H1 (cell line): Measurements from ENCODE around the gene SLC44A1. TPM values are rescaled to one million over a fixed set of nuclear protein-coding genes. Genes with fewer than 3 reads are reported as not detected.

Source experiments
- CTCF ChIA-PET: fragments of 300-600 bp; sonication (Branson Sonifier 250); formaldehyde crosslinking; loops from one replicate; lab custom pipeline; 2021; ENCODE audit not compliant: partially characterized antibody; lab: Charles Lee
- POLR2A ChIA-PET: fragments of 300-600 bp; sonication (Branson Sonifier 250); formaldehyde crosslinking; loops from one replicate; lab custom pipeline; 2021; ENCODE audit warnings: inconsistent platforms; ENCODE audit not compliant: partially characterized antibody; lab: Charles Lee
- DNase-seq, 2 experiments: peaks; one replicate each; pipeline versions ENCODE4 v3.0.0 to v3.0.0-alpha.2; 2010 to 2022; ENCODE audit warnings: low spot score in 2 of 2, low read depth in 1 of 2, mixed read lengths in 1 of 2
- FAIRE-seq: peaks from 2 replicates; lab custom pipeline; 2011; peaks lifted over from hg19 to GRCh38; lab: Jason Lieb, UNC
- H2AFZ ChIP-seq: 2 replicates; pipeline ENCODE4 v1.8.1; 2012; ENCODE audit warnings: low read length, inconsistent platforms
- H2AK5ac ChIP-seq: 2 replicates; pipeline ENCODE4 v1.6.1; 2013; ENCODE audit warnings: low read depth, low read length
- H2BK120ac ChIP-seq: replicated peaks from 2 replicates; pipeline ENCODE3; 2013; ENCODE audit warnings: low read depth, low read length, inconsistent platforms
- H2BK12ac ChIP-seq: 2 replicates; pipeline ENCODE4 v1.6.1; 2013; ENCODE audit warnings: low read depth, low read length
- H2BK15ac ChIP-seq: 2 replicates; pipeline ENCODE4 v1.6.1; 2013; ENCODE audit warnings: low read length
- H2BK20ac ChIP-seq: 2 replicates; pipeline ENCODE4 v1.6.1; 2013; ENCODE audit warnings: low read length
- H2BK5ac ChIP-seq: 2 replicates; pipeline ENCODE4 v1.6.1; 2013; ENCODE audit warnings: low read depth, low read length
- H3K14ac ChIP-seq: 2 replicates; pipeline ENCODE4 v1.6.1; 2013; ENCODE audit warnings: inconsistent platforms; ENCODE audit not compliant: insufficient read length
- H3K18ac ChIP-seq: 2 replicates; pipeline ENCODE4 v1.6.1; 2013; ENCODE audit warnings: low read length; ENCODE audit errors: extremely low read depth
- H3K23ac ChIP-seq: 2 replicates; pipeline ENCODE4 v1.6.1; 2013; ENCODE audit warnings: inconsistent platforms; ENCODE audit not compliant: insufficient read length
- H3K23me2 ChIP-seq: 2 replicates; pipeline ENCODE4 v1.6.1; 2013; ENCODE audit warnings: low read depth, low read length
- H3K27ac ChIP-seq: 2 replicates; pipeline ENCODE4 v1.6.1; 2011; ENCODE audit warnings: low read depth, low read length, inconsistent platforms
- H3K27me3 ChIP-seq, 4 experiments: replicated peaks in 1 of 4; 1 replicate in 1 of 4; 2 replicates in 3 of 4; pipeline versions ENCODE4 v1.6.1 to v1.8.1; 2011 to 2013; ENCODE audit warnings: low read length in 3 of 4, mild to moderate bottlenecking in 3 of 4, inconsistent platforms in 2 of 4, mixed read lengths in 2 of 4, moderate library complexity in 1 of 4; ENCODE audit not compliant: control insufficient read depth in 3 of 4, insufficient read depth in 3 of 4; ENCODE audit errors: extremely low read depth in 1 of 4
- H3K36me3 ChIP-seq, 4 experiments: 2 replicates each; pipeline versions ENCODE4 v1.6.1 to v1.8.1; 2011 to 2013; ENCODE audit warnings: mild to moderate bottlenecking in 4 of 4, low read length in 3 of 4, moderate library complexity in 2 of 4, control low read depth in 1 of 4, inconsistent platforms in 1 of 4; ENCODE audit not compliant: insufficient read depth in 4 of 4, control insufficient read depth in 2 of 4
- H3K4ac ChIP-seq: replicated peaks from 2 replicates; pipeline ENCODE3; 2013; ENCODE audit warnings: low read length, low read depth, mixed read lengths, inconsistent platforms; ENCODE audit not compliant: insufficient read length
- H3K4me1 ChIP-seq, 4 experiments: replicated peaks in 1 of 4; 1 replicate in 1 of 4; 2 replicates in 3 of 4; pipeline versions ENCODE4 v1.6.1 to v1.8.1; 2011 to 2013; ENCODE audit warnings: low read length in 3 of 4, inconsistent platforms in 2 of 4, mixed read lengths in 1 of 4; ENCODE audit not compliant: insufficient read depth in 4 of 4, control insufficient read depth in 3 of 4
- H3K4me2 ChIP-seq, 2 experiments: 2 replicates each; pipeline versions ENCODE4 v1.6.1 to v1.8.1; 2011 to 2013; ENCODE audit warnings: low read depth in 2 of 2, low read length in 2 of 2, control low read depth in 1 of 2, inconsistent platforms in 1 of 2, mild to moderate bottlenecking in 1 of 2; ENCODE audit not compliant: insufficient read depth in 1 of 2
- H3K4me3 ChIP-seq, 4 experiments: fragments of 200-600, 300-600 bp in 1 of 4; sonication (generic), shearing (Covaris generic), sonication (Bioruptor Twin) in 1 of 4; 2 replicates each; pipeline versions ENCODE4 v1.5.1 to v1.8.1; 2011 to 2016; ENCODE audit warnings: low read length in 4 of 4, low read depth in 3 of 4, control low read depth in 2 of 4, inconsistent platforms in 2 of 4, mild to moderate bottlenecking in 2 of 4, mixed read lengths in 1 of 4, moderate library complexity in 1 of 4; ENCODE audit not compliant: insufficient read depth in 2 of 4; ENCODE audit errors: extremely low read depth in 1 of 4
- H3K56ac ChIP-seq: replicated peaks from 2 replicates; pipeline ENCODE3; 2013; ENCODE audit warnings: low read depth, mild to moderate bottlenecking, mixed read lengths, low read length, inconsistent platforms; ENCODE audit not compliant: insufficient read length
- H3K79me1 ChIP-seq: 2 replicates; pipeline ENCODE4 v1.6.1; 2013; ENCODE audit warnings: low read depth, low read length, control low read depth
- H3K79me2 ChIP-seq, 2 experiments: 2 replicates each; pipeline versions ENCODE4 v1.6.1 to v1.8.1; 2012 to 2013; ENCODE audit warnings: low read length in 2 of 2, mild to moderate bottlenecking in 2 of 2, inconsistent platforms in 1 of 2; ENCODE audit not compliant: insufficient read depth in 2 of 2, control insufficient read depth in 1 of 2
- H3K9ac ChIP-seq, 4 experiments: replicated peaks in 1 of 4; 1 replicate in 1 of 4; 2 replicates in 3 of 4; pipeline versions ENCODE4 v1.6.1 to v1.8.1; 2011 to 2013; ENCODE audit warnings: low read depth in 3 of 4, low read length in 3 of 4, control low read depth in 2 of 4, mild to moderate bottlenecking in 2 of 4, moderate library complexity in 2 of 4, inconsistent platforms in 1 of 4; ENCODE audit errors: extremely low read depth in 1 of 4
- H3K9me3 ChIP-seq, 2 experiments: 2 replicates each; pipeline versions ENCODE4 v1.6.1 to v1.8.1; 2012 to 2013; ENCODE audit warnings: mild to moderate bottlenecking in 2 of 2, moderate library complexity in 2 of 2, control low read depth in 1 of 2, inconsistent platforms in 1 of 2, low read depth in 1 of 2, low read length in 1 of 2, mixed read lengths in 1 of 2; ENCODE audit not compliant: insufficient read depth in 2 of 2
- H4K20me1 ChIP-seq, 2 experiments: replicated peaks in 1 of 2; 2 replicates each; pipeline versions ENCODE3 to v1.8.1; 2011 to 2013; ENCODE audit warnings: inconsistent platforms in 2 of 2, low read length in 2 of 2, mild to moderate bottlenecking in 1 of 2; ENCODE audit not compliant: insufficient read depth in 2 of 2, control insufficient read depth in 1 of 2
- H4K5ac ChIP-seq: 2 replicates; pipeline ENCODE4 v1.6.1; 2013; ENCODE audit warnings: low read length, low read depth, mixed read lengths, inconsistent platforms; ENCODE audit not compliant: insufficient read length
- H4K8ac ChIP-seq: 2 replicates; pipeline ENCODE4 v1.8.0; 2013; ENCODE audit warnings: mild to moderate bottlenecking, moderate library complexity, low read length, inconsistent platforms; ENCODE audit not compliant: insufficient read depth; ENCODE audit errors: extremely low read depth
- H4K91ac ChIP-seq: replicated peaks from 2 replicates; pipeline ENCODE3; 2013; ENCODE audit warnings: low read length, mixed read lengths, inconsistent platforms; ENCODE audit not compliant: insufficient read length
- JUND ChIP-seq: IDR thresholded peaks from 2 replicates; pipeline ENCODE4 v1.6.1; 2011; ENCODE audit warnings: mild to moderate bottlenecking, improper control_type of control experiment, low read length
- NRF1 ChIP-seq: IDR thresholded peaks from 2 replicates; pipeline ENCODE4 v1.6.1; 2011; ENCODE audit warnings: mild to moderate bottlenecking, low read depth, low read length, improper control_type of control experiment
- RNF2 ChIP-seq: fragments of 200-900, 300-1000 bp; sonication (generic); IDR thresholded peaks from 2 replicates; pipeline ENCODE4 v1.7.1; 2016; ENCODE audit warnings: borderline replicate concordance, low read depth, mild to moderate bottlenecking, antibody characterized with exemption, low read length; ENCODE audit not compliant: poor library complexity, severe bottlenecking; ENCODE audit errors: missing control alignments
- ZNF274 ChIP-seq: IDR thresholded peaks from 2 replicates; pipeline ENCODE4 v1.7.0; 2012; ENCODE audit warnings: low read length, borderline replicate concordance; ENCODE audit errors: extremely low read depth
- WGBS, 2 experiments: shearing (Covaris generic) in 1 of 2; methylation state at CpG; one replicate each; pipeline versions ENCODE4 v1.1.6 to v1.1.7; 2013 to 2015; ENCODE audit warnings: low lambda C conversion rate in 2 of 2, mixed read lengths in 2 of 2, inconsistent platforms in 1 of 2, low coverage in 1 of 2, missing lambda C conversion rate in 1 of 2; ENCODE audit not compliant: insufficient replicate concordance in 2 of 2, insufficient coverage in 1 of 2, insufficient read length in 1 of 2; ENCODE audit errors: extremely low coverage in 1 of 2, missing lambda C conversion rate in 1 of 2; 5-methylcytosine and 5-hydroxymethylcytosine counted together
- polyA plus RNA-seq, 7 experiments: library from polyadenylated mRNA; depleted of rRNA in 3 of 7; stranded (reverse) in 5 of 7; unstranded in 2 of 7; fragments of >200 nt in 5 of 7; fragments of 200-250 nt in 2 of 7; gene quantifications; 1 replicate in 5 of 7; 2 replicates in 1 of 7; 4 replicates in 1 of 7; pipeline versions ENCODE4 v1.2.1 to v1.2.3, GENCODE V29; 2011 to 2013; ENCODE audit warnings: missing spikeins in 2 of 7, mixed read lengths in 2 of 7
- total RNA-seq: library from RNA; stranded (reverse); fragmentation: NEBNext Ultra II Directional; extraction: Animal tissue kit (Norgen Biotek cat#: 25700); gene quantifications from 2 replicates; pipeline ENCODE4 v1.2.1, GENCODE V29; 2021

Gene SLC44A1
- total and polyA plus RNA-seq, 2 of the 8 experiments (the other 6 are each of a cell fraction or from before 2014, with no cell fraction given) = 30.5 to 71.2 TPM

DNA sequence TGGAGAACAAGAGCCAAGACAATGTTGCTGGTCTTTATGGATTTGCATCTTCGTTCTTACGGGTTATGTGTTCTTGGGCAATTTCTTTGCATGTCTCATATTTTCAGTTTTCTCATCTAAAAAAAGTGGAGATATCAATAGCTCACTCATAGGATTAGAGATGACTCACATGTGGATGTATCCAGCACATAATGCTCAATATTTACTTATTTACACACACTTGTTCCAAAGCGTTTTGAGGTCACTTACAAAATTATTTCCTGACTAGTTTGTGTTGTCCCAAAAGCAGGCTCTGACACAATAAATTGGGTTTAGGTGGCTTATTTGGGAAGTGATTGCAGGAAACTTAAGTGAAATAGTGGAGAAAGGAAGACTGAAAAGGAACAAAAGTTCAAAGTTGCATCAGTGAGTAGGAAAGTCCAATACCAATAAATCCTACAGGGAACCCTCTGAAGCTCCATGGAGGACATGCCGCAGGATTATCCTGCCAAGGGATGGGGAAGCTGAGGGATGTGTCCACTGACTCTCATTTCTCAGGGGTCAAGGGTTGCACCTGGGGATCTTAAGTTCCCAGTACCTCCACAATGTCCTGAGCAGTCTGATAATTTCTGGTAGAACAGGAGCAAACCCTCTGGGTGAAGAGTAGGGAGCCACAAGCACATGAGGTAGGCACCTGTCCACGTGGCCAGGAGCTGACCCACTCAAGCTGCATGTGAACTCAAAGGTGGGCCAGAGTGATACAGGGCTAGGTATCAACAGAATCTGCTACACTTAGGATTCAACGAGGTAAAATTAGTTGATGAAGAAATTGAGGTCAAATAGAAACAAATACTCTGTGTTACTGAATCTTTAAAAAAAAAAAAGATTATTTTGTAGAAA, 37.4 kb upstream of the SLC44A1 start:
- H3K27me3 ChIP-seq = no peaks in the 10 kb centered on the region
- no peak overlapping the region for H4K5ac ChIP-seq
- no peaks in the 10 kb centered on the region for H3K79me2 ChIP-seq
- no peak overlapping the region for H3K27ac ChIP-seq
- H3K18ac ChIP-seq = no peak overlapping the region
- no peak overlapping the region for H2BK12ac ChIP-seq
- no peak overlapping the region for H3K4me2 ChIP-seq
- no peaks in the 10 kb centered on the region for H3K4me1 ChIP-seq
- no peak overlapping the region for H2BK5ac ChIP-seq
- POLR2A ChIA-PET = no interaction called here
- H3K56ac ChIP-seq = no peak overlapping the region
- H2BK15ac ChIP-seq = no peak overlapping the region; the same call in 1 of the 2 replicates
- H3K36me3 ChIP-seq = no peaks in the 10 kb centered on the region
- H3K9me3 ChIP-seq = no peaks in the 10 kb centered on the region
- H3K4me3 ChIP-seq = no peak overlapping the region
- H2AK5ac ChIP-seq = no peak overlapping the region
- TF ChIP-seq RNF2 (no peak), ZNF274 (no peak), JUND (no peak), NRF1 (no peak)
- no peak overlapping the region for H2BK20ac ChIP-seq
- H3K23ac ChIP-seq = no peak overlapping the region
- FAIRE-seq = no peak
- no peak overlapping the region for H4K91ac ChIP-seq
- 91% methylated on average over 6 of the region's 6 CpGs; no CpG with 5 or more reads in 1 of the 2 experiments for WGBS, 2 experiments
- CTCF ChIA-PET = interaction anchor here (1.4 kb wide), 1 partner anchor 38 kb away, joined by 5 read pairs; the partner anchor contains the start of gene SLC44A1
- no peaks in the 10 kb centered on the region for H3K79me1 ChIP-seq
- no peaks in the 10 kb centered on the region; the same call in 1 of the 2 replicates for H3K23me2 ChIP-seq
- no peak overlapping the region for H4K8ac ChIP-seq
- DNase-seq = no peak
- no peak overlapping the region for H3K4ac ChIP-seq
- no peak overlapping the region for H2BK120ac ChIP-seq
- no peak overlapping the region for H2AFZ ChIP-seq
- H3K14ac ChIP-seq = no peak overlapping the region
- H4K20me1 ChIP-seq = no peaks in the 10 kb centered on the region
- H3K9ac ChIP-seq = no peak overlapping the region
